DMS 273 (cell line): ENCODE results near the gene KLF16.

ENCODE experiments used
- DNase-seq: peaks from one replicate; lab custom pipeline; 2025; ENCODE audit not compliant: unreplicated experiment; lab: John Stamatoyannopoulos, UW

The KLF16 gene

DNA sequence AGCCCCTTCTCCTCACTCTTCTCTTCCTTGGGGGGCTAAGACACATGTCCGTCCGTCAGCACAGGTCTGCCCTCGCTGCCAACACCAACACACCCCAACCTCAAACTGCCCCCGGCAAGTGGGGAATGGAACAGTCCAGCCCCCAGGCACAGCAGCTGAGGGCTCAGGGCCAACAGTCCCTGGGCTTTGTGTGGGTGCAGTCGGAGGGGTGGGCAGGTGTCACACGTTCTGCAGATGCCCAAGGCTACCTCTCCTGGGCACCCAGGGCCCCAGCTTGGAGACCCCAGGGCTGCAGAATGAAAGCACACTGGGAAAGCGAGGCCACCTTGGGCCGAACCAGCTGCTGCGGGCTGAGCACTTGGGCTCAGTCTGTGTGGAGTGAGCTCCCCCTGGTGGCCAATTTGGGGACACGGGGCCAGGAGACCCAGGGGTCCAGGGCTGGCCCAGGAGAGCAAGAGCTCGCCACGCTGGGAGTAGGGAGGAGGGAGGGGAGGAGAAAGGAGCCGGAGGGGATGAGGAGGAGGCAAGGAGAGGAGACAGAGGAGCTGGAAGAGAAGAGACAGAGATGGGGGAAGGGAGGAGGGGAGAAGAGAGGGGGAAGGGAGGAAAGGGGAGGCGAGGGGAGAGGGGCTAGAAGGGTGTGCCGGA, 37.3 kb downstream of the KLF16 start:
- peak; percentile 91 for DNase-seq

DNA sequence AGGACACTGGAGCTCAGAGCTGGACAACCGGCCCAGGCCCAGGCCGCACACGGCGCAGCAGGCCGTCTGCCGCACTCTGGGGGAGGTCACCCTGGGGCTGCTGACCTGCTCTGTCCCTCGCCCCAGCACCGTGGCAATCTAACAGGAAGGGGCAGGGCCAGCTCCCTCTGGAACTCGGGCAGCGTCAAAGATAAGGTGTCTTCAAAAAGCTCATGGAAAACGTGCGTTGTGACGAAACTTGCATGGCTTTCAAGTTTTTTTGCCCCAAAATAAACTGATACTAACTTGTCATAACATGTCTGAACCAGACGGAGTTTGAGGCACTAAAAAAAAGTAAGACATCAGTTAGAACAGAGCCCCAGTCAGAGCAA, 39.1 kb downstream of the KLF16 start:
- DNase-seq, result no peak

DNA sequence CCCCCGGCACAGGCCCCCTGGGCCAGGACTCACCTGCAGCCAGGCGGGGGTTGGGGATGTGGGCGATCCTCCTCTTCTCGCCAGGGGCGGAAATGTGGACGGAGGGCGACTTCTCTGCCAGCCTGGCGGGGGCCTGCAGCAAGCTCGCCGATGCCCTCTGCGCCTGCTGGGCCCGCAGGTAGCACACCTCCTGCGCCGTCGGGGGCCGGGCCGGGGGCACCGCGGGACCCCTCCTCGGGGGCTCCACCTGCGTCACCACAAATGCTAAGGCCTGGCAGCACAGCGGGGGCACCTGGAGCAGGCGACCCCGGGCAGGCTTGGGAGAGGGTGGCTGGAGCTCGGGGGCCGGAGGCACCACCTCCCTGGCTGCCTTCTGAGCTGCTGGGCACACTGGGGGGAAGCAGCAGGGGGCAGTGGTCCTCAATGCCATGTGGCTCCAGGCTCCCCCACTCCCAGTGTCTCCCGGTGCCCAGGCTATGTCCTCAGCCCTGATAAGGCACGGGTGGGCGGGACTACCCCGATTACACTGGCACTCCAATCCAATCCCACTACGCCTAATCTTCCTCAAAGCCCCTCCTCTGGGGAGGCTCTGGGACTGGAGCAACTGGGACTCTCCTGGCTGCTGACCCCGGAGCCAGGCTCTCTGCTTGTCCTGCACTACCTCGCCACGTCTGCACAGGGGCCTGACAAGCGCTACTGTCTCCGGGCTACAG, 39.7 kb downstream of the KLF16 start:
- no peak for DNase-seq

DNA sequence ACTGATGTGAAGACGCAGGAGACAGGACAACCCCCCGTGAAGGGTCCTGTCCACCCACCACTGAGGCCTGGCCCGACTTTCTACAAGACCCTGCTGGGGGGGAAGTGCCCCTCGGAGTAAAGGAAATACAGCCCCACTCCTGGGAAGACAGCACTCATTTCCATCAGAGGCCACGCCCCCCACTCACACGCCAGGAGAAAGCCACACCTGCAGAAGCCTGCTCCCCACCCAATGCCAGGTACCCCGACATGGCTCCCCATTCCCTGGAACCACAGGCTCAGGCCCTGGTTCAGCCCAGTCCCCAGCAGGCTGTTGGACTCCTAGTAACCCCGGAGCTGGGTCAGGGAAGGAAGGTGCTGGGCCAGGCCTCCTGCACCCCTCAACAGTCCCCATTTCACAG, 40.4 kb downstream of the KLF16 start:
- DNase-seq, result no peak

DNA sequence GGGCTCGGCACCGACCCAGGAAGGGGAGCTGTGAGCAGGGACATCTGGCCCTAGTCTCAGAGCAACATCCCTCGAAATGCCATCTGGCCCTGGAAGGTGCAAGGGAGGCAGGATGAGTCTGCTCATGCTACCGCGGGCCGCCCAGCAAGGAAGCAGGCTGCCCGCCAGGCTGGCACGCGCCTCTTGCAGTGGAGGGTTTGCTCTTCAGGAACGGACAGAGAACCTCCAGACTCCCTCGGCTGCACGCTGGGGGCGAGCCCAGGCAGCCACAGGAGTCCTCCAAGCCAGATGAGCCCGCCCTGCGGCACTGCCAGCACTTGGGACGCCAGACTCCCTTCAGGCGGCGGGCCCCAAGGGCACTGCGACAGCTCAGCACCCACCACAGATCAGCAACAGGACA, 41.2 kb downstream of the KLF16 start:
- DNase-seq, result peak; percentile 93

DNA sequence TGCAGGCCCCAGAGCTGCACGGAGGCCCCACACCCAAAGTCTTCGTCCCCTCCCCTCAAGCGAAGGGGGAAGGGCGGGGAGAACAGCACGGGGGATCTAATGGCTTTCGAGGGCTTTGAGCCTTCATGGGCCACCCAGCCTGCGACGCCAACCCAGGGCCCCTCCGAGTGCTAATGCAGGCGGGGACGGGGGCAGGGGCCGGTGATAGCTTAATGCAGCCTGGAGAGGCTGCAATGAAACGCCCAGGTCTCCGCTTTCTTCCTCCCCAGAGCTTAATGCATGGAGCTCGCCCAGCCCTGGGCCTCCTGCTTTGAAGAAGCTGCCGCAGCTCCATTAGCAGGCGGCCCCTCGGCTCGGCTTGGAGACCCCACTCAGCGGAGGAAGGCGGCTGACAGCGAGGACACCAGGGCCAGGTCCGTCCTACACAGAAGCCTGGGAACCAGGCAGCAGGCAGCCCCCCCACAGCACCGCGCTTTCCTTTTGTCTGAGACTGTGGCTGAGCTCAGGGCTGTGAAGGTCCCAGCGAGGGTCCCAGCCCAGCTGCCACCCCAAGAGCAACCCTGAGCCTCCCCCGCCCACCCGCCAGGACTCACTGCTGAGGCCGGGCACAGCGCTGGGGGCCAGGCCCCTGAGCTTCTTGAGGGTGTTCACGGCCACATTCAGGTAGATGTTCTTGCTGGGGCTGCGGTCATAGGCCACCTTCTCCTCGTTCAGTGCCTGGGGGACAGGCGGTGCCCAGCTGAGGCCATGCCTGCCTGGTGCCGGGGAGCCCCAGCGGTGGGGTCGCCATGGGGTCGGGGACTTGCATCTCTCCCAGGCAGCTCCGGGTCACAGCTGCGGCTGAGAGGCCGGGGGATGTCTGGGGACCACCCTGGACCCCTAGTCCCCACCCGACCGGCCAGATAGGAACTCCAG, 43.8 kb downstream of the KLF16 start:
- DNase-seq, result no peak

DNA sequence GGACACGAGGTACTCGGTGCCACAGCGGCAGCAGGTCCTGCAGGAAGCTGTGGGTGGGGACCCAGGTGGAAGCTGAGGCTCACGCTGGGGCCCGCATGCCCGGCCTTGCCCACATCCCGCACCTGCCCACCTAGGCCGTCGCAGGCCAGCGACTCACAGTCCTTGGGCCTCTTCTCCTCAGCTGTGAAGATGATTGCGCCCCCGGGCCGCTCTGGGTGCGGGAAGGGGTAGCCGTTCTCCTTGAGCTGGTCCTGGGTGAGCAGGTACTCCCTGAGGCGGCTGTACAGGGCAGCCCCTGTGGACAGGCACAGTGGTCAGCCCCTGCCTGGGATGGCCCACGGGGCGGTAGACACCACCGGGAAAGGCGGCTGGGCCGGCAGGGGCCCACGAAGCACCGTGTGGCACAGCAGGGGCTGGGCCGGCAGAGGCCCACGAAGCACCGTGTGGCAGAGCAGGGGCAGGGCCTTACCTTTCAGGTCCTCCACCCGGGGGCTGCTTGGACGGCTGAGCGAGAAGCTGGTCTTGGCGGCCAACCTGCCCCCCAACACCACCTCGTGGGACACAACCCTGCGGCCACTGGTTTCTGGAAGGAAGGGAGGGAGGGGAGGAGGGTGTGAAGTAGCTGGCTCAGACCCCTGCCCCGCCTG, 44.7 kb downstream of the KLF16 start:
- DNase-seq, result no peak

DNA sequence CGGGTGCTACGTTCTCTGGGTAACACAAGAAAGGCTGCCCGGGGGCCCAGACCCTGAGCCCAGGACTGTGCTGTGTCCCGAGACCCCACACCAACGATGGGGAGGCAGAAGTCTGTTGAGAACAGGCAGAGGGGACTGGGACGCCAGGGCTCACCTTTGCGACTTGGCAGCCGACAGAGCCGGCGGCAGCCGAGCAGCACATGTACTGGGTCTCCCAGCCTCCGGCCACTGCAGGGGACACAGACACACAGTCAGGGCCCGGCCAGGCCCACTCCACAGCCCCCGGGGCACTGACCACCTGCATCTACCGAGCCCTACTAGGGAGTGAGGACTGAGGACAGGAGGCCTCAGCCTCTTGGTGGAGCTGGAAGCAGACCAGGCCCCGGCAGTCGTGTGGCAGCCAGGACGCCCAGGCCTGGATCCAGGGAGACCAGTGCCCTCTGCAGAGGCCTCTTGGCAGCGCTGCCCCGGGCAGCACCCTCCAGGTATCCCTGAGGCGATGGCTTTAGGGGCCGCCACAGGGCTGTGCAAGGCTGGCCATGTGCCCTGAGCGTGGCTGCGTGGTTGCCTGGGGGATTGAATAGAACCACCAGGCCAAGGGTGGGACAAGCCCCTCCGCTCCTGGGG, 45.7 kb downstream of the KLF16 start:
- DNase-seq, result no peak

DNA sequence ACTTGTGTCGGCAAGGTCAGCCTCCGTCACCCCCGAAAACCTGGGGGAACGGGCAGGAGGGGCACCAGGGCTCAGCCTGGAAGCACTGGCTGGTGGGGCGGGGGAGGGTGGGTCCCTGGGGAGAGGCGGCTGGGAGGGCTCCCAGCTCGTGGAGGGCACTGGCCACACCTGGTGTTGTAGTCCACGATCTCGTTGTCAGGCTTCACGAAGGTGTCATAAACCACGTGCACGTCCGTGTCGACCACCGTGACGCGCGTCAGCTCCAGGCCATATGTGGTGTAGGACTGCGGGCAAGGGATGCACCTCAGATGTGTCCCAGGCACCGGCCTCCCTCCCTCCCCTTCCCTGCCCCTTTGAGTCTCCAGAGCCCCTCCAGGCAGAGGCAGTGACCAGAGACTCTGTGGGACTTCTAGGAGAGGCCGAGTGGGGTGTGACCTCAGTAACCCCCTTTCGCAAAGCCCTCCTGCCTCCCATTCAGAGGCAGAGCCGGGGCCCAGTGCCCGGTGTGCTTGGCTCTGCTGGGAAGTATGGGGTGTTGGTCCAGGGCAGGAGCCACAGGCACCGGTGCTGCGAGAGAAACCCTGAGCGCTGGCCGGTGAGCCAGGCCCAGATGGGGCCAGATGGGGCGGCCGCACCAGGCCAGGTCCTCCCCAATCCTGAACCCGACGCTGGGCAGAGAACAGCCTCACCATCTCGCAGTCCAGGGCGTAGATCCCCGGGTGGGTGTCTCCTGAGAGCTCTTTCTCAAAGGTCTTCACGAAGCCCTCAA, 46.7 kb downstream of the KLF16 start:
- no peak for DNase-seq

DNA sequence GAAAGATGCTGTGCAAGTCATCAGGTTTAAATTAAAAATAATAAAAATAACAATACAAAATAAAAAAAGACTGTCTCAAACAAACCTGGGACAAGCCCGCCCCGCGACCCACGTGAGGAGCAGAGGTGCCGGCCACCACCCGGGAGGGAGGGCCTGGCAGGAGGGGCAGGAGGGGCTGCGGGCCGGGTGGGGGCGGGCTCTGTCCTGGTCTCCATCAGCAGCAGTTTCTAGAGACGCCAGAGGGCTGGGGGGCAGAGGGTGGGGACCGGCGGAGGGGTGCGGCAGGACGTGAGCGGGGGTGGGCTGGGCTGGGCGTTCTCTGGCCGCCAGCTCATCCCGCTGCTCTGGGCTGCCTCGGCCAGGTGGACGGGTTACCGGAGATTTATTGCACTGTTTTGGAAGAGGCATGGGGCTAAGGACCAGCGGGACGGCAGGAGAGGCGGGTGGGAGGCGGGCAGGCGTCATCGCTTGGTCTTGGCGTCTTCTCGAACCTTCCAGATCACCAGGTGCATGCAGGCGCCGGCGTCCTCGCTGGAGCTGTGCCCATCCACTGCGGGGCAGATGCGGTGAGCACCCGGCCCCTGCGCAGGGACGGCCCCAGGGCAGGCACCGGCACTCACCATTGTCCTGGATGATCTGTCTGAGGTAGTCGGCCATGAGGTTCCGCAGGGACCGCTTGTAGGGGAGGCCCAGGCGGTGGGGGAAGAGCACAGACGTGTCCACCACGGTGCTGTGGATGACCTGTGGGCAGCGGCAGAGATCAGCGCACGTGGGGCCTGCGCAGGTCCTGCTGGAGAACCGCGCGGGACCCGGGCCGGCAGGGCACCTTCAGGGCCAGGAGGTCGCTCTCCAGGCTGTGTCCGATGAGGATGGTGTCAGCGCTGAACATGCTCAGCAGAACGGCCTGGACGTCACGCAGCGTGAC, 47.5 kb downstream of the KLF16 start:
- no peak for DNase-seq

DNA sequence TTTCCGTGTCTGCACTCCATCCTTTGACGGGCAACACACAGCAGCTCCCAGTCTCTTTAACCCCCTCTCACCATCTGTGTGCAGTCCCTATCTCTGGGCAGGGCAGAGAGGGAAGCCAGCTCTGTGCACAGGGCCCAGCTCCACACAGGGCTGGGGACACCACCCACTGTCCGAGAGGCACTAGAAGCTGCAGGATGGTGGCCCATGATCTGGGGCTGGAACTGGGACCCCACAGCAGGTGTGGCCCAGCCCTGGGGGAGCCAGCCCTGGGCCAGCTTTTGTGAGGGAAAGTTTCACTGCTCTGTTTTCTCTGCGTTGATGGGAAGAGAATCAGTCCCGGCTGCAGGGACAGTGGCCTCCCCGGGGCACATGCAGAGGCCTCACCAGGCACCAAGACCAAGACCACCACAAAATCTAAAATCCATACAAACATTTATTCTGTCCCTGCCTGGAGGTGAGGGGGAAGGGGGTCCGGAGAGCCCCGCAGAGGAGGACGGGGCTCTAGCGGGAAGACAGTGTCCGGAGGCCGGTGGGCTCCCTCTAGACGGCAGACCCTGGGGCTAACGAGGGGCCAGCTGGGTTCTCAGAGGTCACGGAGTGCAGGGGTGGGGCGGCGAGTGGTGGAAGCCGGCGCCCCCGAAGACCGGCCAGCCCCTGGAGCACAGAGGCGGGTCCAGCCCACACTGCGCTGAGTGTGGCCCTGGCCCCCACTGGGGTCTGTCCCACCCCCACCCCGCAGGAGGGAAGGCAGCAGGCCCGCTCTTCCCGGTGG, 48.4 kb downstream of the KLF16 start:
- peak; percentile 35 for DNase-seq

DNA sequence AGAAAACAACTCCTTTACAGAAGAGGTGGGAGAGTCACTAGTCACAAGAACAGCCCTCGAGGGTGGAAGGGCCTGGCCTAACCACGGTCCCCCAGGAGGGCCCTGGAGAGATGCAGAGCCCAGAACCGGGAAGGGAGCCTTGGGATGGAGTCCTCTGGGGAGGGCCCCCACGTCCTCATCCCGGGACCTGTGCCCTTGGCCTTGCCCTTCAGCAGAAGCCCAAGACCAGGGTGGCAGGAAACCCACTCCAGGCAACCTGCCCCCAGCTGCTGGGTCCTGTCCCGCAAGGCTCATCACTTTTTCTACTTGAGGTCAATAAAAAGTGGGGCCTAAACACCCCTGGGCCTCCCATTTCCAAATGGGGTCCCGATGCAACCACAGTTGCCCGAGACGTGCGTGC, 49.0 kb downstream of the KLF16 start:
- DNase-seq, result no peak

DNA sequence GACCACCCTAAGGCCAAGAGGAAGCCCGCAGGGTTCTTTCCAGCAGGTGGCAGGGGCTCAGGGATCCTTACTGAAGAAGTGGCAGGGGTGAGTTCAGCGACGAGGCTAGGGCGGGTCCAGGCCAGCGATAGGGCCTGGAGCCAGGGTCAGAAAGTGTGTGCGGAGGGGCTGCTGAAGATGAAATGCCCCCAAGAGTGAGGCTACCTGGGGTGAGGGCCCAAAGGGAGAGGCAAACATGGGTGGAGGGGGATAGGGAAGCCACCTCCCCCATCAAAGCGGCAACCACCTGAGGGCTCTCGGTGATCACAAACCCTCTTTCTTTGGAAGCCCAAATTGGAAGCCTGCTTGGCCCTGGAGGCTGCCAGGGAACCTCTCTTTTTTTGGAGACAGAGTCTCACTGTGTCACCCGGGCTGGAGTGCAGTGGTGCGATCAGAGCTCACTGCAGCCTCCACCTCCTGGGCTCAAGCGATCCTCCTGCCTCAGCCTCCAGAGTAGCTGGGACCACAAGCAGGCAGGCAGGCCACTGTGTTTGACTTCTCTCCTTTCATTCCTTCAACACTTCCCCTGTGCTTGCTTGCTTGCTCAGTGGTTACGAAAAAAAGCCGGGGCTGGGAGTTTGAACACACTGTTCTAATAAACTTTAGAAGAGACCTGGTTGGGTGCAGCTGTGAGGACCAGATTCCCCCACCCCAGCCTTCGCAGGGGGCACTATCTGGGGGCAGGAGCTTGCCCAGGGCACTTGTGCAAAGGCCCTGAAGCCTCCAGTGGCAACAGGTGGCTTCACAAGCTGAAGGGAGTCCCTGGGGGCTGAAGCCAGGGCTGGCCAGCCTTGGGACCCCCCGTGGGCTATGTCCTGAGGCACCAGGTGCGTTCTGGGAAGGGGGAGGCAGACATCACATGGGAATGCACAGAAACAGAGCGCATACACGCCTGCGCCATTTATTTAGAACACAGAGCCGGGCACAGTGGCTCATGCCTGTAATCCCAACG, 49.9 kb downstream of the KLF16 start:
- no peak for DNase-seq

DNA sequence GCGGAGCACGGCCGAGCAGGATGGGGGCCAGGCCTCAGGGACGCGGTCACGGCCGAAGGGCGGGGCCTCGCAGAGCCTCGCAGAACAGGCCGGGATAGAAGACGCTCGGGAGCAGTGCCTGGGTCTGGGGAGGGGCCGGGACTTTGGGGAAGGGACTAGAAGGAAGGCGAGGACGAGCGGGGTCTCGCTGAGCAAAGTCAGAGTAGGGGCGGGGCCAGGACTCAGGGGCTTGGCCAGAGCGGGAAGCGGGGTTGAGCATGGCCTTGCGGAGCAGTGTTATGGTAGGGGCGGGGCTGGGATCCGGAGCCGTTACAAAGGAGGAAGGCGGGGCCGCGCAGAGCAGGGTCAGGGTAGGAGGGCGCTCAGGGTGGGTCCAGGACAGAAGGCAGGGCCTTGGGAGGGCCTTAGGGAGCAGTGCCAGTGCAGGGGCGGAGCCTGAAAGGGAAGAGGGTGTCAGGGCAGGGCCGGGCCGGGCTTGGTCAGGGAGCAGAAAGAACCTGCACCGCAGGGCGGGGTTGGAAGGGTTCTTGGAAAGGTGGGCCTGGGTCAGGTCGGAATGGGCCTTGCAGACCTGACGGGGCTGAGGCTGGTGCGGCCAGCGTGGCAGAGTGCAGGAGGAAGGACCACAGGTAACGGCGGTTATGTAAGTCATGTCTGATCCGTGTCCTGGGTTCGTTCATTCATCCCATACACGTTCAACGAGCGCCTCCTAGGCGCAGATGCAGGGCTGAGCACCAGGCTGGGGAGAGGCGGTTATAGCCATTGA, 50.8 kb downstream of the KLF16 start:
- DNase-seq, result peak; percentile 94

DNA sequence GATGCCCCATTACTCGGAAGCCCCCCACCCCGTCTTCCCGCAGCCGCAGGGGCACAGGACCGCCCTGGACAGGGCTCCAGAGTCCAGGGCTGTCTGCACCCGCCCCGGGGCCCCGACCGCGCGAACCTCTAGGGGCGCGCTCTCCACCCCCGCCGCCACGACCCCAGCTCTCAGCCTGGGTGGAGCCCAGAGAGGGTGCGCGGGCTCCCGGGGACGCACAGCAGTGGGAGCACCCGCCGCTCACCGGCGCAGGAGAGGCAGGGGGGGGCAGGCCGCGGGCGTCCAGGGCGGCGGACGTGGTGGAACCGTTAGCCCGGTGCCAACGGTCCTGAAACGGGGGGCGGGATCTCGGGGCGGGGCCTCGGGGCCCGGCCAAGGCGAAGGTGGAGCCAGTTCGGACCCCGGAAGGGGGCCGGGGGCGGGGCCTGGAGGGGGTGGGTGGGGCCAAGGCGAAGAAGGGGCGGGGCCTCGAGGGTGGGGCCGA, 51.4 kb downstream of the KLF16 start, which contains the start of gene ATP8B3:
TSS of gene ATP8B3 (minus strand) at position 335 of the 484 bp plus-strand sequence. CDS start 540 bp downstream, outside the sequence.
- no peak for DNase-seq

DNA sequence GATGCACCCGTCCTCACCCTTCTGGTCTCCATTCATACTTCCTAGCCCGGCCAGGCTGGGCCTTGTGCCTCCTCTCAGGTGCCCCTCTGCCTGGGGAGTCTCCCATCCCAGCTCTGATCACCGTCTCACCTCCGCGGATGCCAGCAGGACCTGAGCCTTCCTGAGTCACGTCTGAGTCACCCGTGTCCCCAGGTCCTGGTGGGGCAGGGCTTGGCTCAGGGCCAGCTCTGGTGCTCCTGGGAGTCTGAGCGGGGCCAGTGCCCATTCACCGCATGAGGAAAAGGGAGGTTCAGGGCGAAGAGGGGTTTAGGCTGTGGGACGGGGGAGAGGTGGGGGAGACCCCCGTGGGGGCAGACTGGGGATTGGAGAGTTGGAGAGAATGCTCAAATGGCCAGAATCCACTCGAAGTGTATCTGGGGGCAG, 51.9 kb downstream of the KLF16 start:
- DNase-seq, result peak; percentile 45
